Hematopoietic multipotent progenitor cell treated with erythropoietin and hydrocortisone succinate and interleukin-3 and kit ligand, for 6 days (in vitro differentiated cells): Measurements from ENCODE around the gene FILIP1L.
"Not testable (repeated sequence)": the region's sequence is repeated elsewhere in the genome, so short reads cannot be mapped to it uniquely, and the experiment has no call there.

Experiments
- DNase-seq: peaks from one replicate; pipeline ENCODE4 v3.0.0-alpha.2; 2015

The FILIP1L gene

GRCh38 chr3:100072326-100073048 lies 41.8 kb downstream of the FILIP1L start:
- DNase-seq = peak; percentile 67

GRCh38 chr3:100069472-100069871 lies 44.8 kb downstream of the FILIP1L start:
- no peak for DNase-seq

GRCh38 chr3:100068826-100069225 lies 45.5 kb downstream of the FILIP1L start:
- peak; percentile 90 for DNase-seq

GRCh38 chr3:100067589-100067988 lies 46.7 kb downstream of the FILIP1L start:
- no peak for DNase-seq

- no peak for DNase-seq
These were observed 50.3 kb downstream of the FILIP1L start for GRCh38 chr3:100063929-100064461.

- DNase-seq = no peak
These were observed 51.6 kb downstream of the FILIP1L start for GRCh38 chr3:100062665-100063064.

GRCh38 chr3:100060685-100061484 lies 53.4 kb downstream of the FILIP1L start:
- peak; percentile 81 for DNase-seq

GRCh38 chr3:100059472-100059871 lies 54.8 kb downstream of the FILIP1L start:
- DNase-seq = no peak

- DNase-seq = no peak
These were observed 56.4 kb downstream of the FILIP1L start for GRCh38 chr3:100057716-100058575.

- no peak for DNase-seq
These were observed 60.2 kb downstream of the FILIP1L start for GRCh38 chr3:100053951-100054620.

- not testable (repeated sequence) for DNase-seq
These were observed 62.8 kb downstream of the FILIP1L start for GRCh38 chr3:100051513-100051912.

GRCh38 chr3:100048248-100048647 lies 66.1 kb downstream of the FILIP1L start:
- no peak for DNase-seq

- peak; percentile 49 for DNase-seq
These were observed 66.7 kb downstream of the FILIP1L start for GRCh38 chr3:100047455-100048141.

GRCh38 chr3:100046986-100047385 lies 67.3 kb downstream of the FILIP1L start:
- DNase-seq = no peak

- no peak for DNase-seq
These were observed 68.6 kb downstream of the FILIP1L start for GRCh38 chr3:100045696-100046095.

GRCh38 chr3:100044369-100044768 lies 69.9 kb downstream of the FILIP1L start:
- peak; percentile 65 for DNase-seq

- DNase-seq = no peak
These were observed 71.0 kb downstream of the FILIP1L start for GRCh38 chr3:100043271-100043670.

- DNase-seq = no peak
These were observed 71.9 kb downstream of the FILIP1L start for GRCh38 chr3:100042166-100042981.

- DNase-seq = no peak
These were observed 73.0 kb downstream of the FILIP1L start for GRCh38 chr3:100041328-100041749.

GRCh38 chr3:100040451-100041225 lies 73.7 kb downstream of the FILIP1L start:
- DNase-seq = no peak
